ENCODE results near the gene SRGAP3.

Gene SRGAP3

GRCh38 chr3:9032231-9032777 lies 217.1 kb downstream of the SRGAP3 start:
- no peak for DNase-seq (ENCODE audit: insufficient read length, low spot score)
- FAIRE-seq: no peak

- no peak for DNase-seq (ENCODE audit: insufficient read length, low spot score)
- FAIRE-seq: no peak
These were observed 219.4 kb downstream of the SRGAP3 start for GRCh38 chr3:9030034-9030433.

DNA sequence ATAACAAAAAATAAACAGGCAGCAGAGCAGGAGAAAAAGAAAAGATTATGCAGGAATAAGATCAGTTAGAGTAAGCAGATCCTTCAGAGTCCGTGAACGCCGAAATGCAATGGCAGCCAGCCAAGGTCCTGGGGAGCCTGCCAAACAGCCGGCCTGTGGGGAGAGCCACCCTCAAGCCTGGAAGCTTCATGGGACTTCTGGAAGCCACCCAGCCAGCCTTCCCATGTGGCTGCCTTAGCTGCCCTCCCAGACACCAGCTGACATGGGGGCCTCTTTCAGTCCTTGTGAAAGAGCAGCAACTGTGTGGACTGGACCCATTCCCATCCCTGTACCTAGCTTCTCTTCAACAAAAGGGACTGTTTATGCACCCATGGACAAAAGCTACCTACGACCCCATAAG lies 221.3 kb downstream of the SRGAP3 start:
- no peak for FAIRE-seq
- no peak for DNase-seq (ENCODE audit: insufficient read length, low spot score)

DNA sequence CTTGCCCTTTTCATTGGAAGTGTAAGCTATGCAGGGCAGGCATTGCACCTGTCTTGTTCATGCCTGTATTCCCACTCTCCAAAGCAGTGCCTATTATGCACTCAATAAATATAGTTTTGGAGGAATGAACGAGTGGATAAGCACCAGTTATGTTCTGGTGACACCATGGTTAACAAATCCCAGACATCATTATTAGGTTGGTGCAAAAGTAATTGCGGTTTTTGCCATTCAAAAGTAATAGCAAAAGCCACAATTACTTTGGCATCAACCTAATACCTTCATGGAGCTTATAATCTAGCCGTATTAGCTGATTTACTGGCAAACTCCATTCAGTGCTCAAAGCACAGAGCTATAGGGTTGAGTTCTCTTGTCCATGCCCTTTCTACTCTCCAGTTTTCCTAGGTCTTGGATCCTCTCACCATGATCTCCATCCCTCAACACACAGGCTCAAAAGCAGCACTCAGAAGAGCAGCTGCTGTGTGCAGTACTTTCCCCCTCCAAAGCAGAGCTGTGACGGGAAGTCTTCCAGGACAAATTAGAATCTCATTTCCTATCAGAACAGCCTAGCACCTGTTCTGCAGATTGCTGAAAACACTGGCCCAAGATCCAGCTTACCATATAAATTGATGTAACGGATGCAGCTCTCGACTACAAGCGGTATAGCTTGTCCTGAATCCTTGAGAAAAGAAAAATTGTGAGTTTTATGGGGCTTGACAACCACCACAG lies 223.0 kb downstream of the SRGAP3 start:
- no peak for FAIRE-seq

GRCh38 chr3:9024341-9024740 lies 225.1 kb downstream of the SRGAP3 start:
- no peak for DNase-seq (ENCODE audit: insufficient read length, low spot score)
- FAIRE-seq: no peak

More for the DNA sequence above, 223.0 kb downstream of the SRGAP3 start:
- no peak for DNase-seq (ENCODE audit: insufficient read length, low spot score)

DNA sequence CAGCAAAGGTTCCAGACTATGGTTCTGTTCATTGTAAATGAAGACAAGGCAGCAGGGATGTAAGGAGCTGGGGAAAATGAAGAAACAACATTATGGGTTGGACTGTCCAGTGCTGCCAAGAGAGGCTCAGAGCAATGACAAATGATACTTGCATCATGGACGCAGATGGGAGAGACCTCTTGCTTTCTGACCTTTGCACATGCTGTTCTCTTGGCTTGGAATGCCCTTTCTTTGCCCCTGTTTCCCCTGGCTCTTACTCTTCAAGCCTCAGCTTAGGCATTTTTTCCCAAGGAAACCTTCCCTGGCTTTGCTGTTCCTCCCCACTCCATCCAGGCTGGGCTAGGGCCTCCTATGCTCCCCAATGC lies 226.2 kb downstream of the SRGAP3 start:
- DNase-seq (ENCODE audit: insufficient read length, low spot score) (no peak), FAIRE-seq (no peak)

DNA sequence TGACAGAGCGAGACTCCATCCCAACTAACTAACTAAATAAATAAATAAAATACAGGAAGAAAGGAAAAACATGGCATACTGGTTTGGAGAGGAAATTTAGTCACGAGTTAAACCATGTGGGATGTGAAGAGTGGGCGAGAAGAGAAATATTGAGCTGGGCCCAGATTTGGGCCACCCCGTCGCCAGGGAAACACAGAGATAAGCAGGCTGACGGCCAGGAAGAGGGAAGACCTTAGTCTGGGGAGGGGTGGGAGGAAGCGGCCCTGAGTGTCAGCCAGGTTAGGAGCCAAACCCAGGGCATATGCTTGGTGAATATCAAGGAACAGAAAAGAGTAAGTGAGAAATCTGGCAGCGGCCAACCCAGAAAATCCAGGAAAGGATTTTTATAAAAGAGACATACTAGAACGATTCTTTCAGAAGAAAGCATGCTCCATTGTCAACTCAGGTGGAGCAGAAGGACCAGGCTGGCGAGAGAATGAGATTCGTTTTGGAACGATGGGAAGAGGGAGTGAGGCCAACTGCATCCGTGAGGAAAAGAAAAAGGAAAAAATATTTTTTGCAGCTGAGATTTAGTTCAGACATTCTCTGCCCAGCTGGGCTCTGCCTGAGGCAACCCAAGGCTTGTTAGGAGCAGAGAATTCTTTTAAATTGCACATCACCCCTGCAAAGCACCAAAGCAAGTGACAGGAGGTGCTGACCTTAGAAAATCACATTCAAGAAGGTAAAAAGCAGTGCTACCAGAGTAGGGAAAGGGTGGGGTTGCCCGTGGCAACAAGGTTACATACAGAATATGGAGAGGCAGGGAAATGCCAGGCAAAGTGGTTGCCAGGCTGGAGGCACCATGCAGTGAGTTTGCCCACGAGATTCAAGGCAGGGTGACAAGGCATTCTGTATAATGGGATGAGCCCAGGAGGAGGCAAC lies 226.9 kb downstream of the SRGAP3 start:
- DNase-seq (ENCODE audit: insufficient read length, low spot score) (no peak), FAIRE-seq (no peak)

- FAIRE-seq: no peak
- DNase-seq (ENCODE audit: insufficient read length, low spot score): no peak
These were observed 228.0 kb downstream of the SRGAP3 start for GRCh38 chr3:9021271-9022009.

DNA sequence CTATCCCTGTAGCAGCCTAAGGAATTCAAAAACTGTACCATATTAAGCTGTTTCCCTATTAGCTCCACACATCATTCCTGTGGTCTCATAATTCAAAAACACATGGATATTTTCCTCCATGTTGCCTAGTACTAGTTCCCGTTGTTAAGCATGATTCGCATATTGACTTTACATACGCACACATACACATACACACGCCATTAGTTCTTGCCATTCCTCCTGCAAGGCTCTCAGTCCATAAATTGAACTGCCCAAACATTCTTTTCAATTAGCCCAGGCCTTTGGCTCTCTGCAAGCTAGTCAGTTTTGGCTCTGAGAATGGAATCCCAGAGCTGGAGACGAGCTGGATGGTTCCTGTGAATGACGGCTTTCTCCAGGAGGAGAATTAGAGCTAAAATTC lies 229.0 kb downstream of the SRGAP3 start:
- no peak for FAIRE-seq

GRCh38 chr3:9019259-9019961 lies 230.0 kb downstream of the SRGAP3 start:
- DNase-seq (ENCODE audit: insufficient read length, low spot score) (no peak), FAIRE-seq (no peak)

More for the DNA sequence above, 229.0 kb downstream of the SRGAP3 start:
- no peak for DNase-seq (ENCODE audit: insufficient read length, low spot score)

DNA sequence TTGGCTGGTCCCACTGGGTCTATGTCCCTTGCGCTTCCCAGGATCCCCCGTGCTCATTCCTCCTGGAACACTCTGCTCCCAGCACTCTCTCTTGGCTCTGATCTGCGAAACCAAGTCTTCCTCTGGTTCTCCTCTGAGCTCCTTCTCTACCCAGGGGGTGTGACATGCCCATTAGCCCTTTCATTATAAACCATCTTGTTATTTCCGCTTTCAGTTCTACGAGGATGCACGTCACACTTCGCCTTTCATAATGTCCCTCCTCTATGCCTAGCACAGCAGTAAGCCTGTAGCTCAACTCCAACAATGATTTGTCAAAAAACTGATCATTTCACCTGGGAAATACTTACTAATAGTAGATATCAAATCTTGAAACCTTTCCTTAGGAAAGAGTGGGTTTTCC lies 234.2 kb downstream of the SRGAP3 start:
- DNase-seq (ENCODE audit: insufficient read length, low spot score) (no peak), FAIRE-seq (no peak)

DNA sequence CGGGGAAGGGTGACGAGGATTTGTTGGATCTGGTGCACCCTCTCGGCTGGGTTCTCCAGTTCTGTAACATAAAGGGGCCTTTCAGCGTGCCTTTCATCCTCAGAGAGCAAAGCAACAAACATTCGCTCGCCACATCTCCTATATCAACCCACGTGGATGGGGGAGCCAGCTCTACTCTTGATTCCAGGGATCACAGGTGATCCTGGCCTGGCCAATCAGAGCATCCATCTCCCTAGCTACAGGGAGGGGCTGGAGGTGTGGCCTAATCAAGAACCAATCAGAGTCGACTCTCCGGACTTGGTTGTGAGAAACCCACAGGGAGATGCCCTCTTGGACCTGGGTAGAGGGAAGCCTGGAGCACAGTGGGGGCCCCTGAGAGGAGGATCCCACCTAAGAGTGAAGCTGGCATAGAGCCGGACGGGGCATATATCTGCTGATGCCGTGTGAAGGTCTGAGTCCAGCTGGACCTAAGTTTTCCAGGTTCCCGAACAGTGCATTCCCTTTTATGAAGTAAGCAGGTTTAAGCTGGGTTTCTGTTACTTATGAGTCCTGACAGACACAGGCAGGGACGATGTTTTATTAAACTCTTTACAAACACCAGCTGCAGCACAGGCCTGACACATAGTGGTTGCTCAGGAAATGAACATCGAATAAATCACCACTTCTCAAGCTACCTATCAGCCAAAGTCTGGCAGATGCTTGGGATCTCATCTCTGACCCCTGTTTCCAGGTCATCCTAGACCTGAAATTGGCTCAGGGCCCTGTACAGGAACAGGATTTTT lies 235.5 kb downstream of the SRGAP3 start:
- no peak for FAIRE-seq
- DNase-seq (ENCODE audit: insufficient read length, low spot score): no peak

- no peak for DNase-seq (ENCODE audit: insufficient read length, low spot score)
These were observed 236.9 kb downstream of the SRGAP3 start for GRCh38 chr3:9012521-9012920.

GRCh38 chr3:9009976-9010545 lies 239.4 kb downstream of the SRGAP3 start:
- no peak for DNase-seq (ENCODE audit: insufficient read length, low spot score)

More at GRCh38 chr3:9012521-9012920, 236.9 kb downstream of the SRGAP3 start:
- FAIRE-seq: no peak

GRCh38 chr3:9008550-9009255 lies 240.7 kb downstream of the SRGAP3 start:
- DNase-seq (ENCODE audit: insufficient read length, low spot score) (no peak), FAIRE-seq (no peak)

More at GRCh38 chr3:9009976-9010545, 239.4 kb downstream of the SRGAP3 start:
- no peak for FAIRE-seq

- no peak for DNase-seq (ENCODE audit: insufficient read length, low spot score)
These were observed 241.5 kb downstream of the SRGAP3 start for GRCh38 chr3:9007928-9008327.

GRCh38 chr3:9007213-9007612 lies 242.2 kb downstream of the SRGAP3 start:
- DNase-seq (ENCODE audit: insufficient read length, low spot score): no peak
- no peak for FAIRE-seq

More at GRCh38 chr3:9007928-9008327, 241.5 kb downstream of the SRGAP3 start:
- no peak for FAIRE-seq

DNA sequence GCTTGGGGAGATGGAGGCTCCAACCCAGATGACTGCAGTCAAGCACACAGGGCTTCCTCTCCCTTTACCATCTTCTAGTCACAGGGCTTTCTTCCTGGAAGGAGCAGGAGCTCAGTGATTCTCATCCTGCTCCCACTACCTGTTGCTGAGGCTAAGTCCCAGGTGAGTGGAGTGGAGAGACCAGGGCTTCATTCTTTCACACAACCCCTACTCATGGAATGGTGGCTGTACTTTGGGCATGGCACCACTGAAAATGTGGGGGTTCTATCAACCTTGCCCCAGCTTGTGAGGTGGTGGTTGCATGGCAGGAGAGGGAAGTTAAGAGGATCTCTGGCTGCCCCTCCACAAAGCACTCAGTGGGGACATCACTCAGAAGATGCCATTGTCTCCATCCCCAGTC lies 249.4 kb downstream of the SRGAP3 start:
- FAIRE-seq: no peak
- DNase-seq (ENCODE audit: insufficient read length, low spot score): no peak
